ENCODE measurements around the gene JAKMIP3. TPM values are rescaled to one million over a fixed set of nuclear protein-coding genes. Genes with fewer than 3 reads are reported as not detected.

JAKMIP3 gene
- total RNA-seq, 6 experiments from 2014 or later = 0.06 to 0.22 (median 0.18) TPM

GRCh38 chr10:132106431-132106830, 40.7 kb downstream of the JAKMIP3 start:
- intact Hi-C loops (cut with DNase I) = no loop called here
- Histone ChIP-seq H3K4me1 (no peaks in the 10 kb centered on the region), H3K9me3 (no peaks in the 10 kb centered on the region), H3K27ac (no peak overlapping the region), H3K4me3 (no peak overlapping the region), H3K27me3 (no peaks in the 10 kb centered on the region), H3K36me3 (no peaks in the 10 kb centered on the region)
- TF ChIP-seq POLR2A (IDR thresholded peaks at IDR 0.05) (no peak), CTCF (IDR thresholded peaks at IDR 0.05) (no peak)
- DNase-seq (peak in 1 of 3 donors; percentile 24), ATAC-seq (no peak)
- 73% methylated on average over 7 of the region's 15 CpGs for WGBS (ENCODE audit: insufficient coverage, low coverage, low lambda C conversion rate, missing lambda C conversion rate)

- DNase-seq (peak in 1 of 3 donors; percentile 29), ATAC-seq (no peak)
- Histone ChIP-seq H3K4me1 (no peaks in the 10 kb centered on the region), H3K9me3 (no peaks in the 10 kb centered on the region), H3K27me3 (no peaks in the 10 kb centered on the region), H3K36me3 (no peaks in the 10 kb centered on the region), H3K27ac (no peak overlapping the region), H3K4me3 (no peak overlapping the region)
- intact Hi-C loops (cut with DNase I) = no loop called here
- TF ChIP-seq CTCF (IDR thresholded peaks at IDR 0.05) (no peak), POLR2A (IDR thresholded peaks at IDR 0.05) (no peak)
- 39% methylated on average over 5 of the region's 27 CpGs for WGBS (ENCODE audit: insufficient coverage, low coverage, low lambda C conversion rate, missing lambda C conversion rate)
Observed at GRCh38 chr10:132107186-132107948, 41.6 kb downstream of the JAKMIP3 start.

GRCh38 chr10:132107949-132108877, 42.5 kb downstream of the JAKMIP3 start:
- TF ChIP-seq POLR2A (IDR thresholded peaks at IDR 0.05) = no peak
- TF ChIP-seq CTCF (IDR thresholded peaks at IDR 0.05) = no peak
- DNase-seq (no peak), ATAC-seq (no peak)

GRCh38 chr10:132109341-132110110, 43.8 kb downstream of the JAKMIP3 start:
- H3K27ac ChIP-seq = no peak overlapping the region
- H3K9me3 ChIP-seq = no peaks in the 10 kb centered on the region
- H3K27me3 ChIP-seq = no peaks in the 10 kb centered on the region
- H3K36me3 ChIP-seq = no peaks in the 10 kb centered on the region
- no peak for TF ChIP-seq POLR2A (IDR thresholded peaks at IDR 0.05)
- TF ChIP-seq CTCF (IDR thresholded peaks at IDR 0.05) = no peak
- no peaks in the 10 kb centered on the region for H3K4me1 ChIP-seq
- H3K4me3 ChIP-seq = no peak overlapping the region
- WGBS (ENCODE audit: insufficient coverage, low coverage, low lambda C conversion rate, missing lambda C conversion rate) = 91% methylated on average over 7 of the region's 19 CpGs
- intact Hi-C loops (cut with DNase I) = no loop called here
- ATAC-seq = no peak
- peak in 2 of 3 donors; percentile 35 to 40 for DNase-seq

More at GRCh38 chr10:132107949-132108877, 42.5 kb downstream of the JAKMIP3 start:
- H3K4me3 ChIP-seq = no peak overlapping the region
- intact Hi-C loops (cut with DNase I) = no loop called here
- H3K27ac ChIP-seq = no peak overlapping the region
- H3K9me3 ChIP-seq = no peaks in the 10 kb centered on the region
- H3K4me1 ChIP-seq = no peaks in the 10 kb centered on the region
- no peaks in the 10 kb centered on the region for H3K27me3 ChIP-seq
- no peaks in the 10 kb centered on the region for H3K36me3 ChIP-seq
- 68% methylated on average over 7 of the region's 13 CpGs for WGBS (ENCODE audit: insufficient coverage, low coverage, low lambda C conversion rate, missing lambda C conversion rate)
